SJSA1 (cell line): Measurements from ENCODE around the gene CXCL1. TPM values are rescaled to one million over a fixed set of nuclear protein-coding genes. Genes with fewer than 3 reads are reported as not detected.
A peak's percentile ranks its signal among the peaks of the same experiment; 100 is the strongest.

Experiments
- DNase-seq, 2 experiments: peaks; one replicate each; pipeline ENCODE4 v3.0.0-alpha.2; 2015 to 2020; ENCODE audit warnings: low spot score in 2 of 2, low read depth in 1 of 2
- H3K27ac ChIP-seq: fragments of 250-450 bp; sonication (Bioruptor Pico); 2 replicates; pipeline ENCODE4 v1.5.1; 2020; ENCODE audit warnings: mild to moderate bottlenecking, moderate library complexity
- H3K27me3 ChIP-seq: fragments of 250-450 bp; sonication (Bioruptor Pico); replicated peaks from 2 replicates; pipeline ENCODE4 v1.5.1; 2020; ENCODE audit warnings: mild to moderate bottlenecking, moderate library complexity
- H3K36me3 ChIP-seq: fragments of 250-450 bp; sonication (Bioruptor Pico); 2 replicates; pipeline ENCODE4 v1.5.1; 2020; ENCODE audit warnings: mild to moderate bottlenecking
- H3K4me1 ChIP-seq: fragments of 250-450 bp; sonication (Bioruptor Pico); replicated peaks from 2 replicates; pipeline ENCODE4 v1.6.1; 2021; ENCODE audit warnings: mild to moderate bottlenecking
- H3K4me3 ChIP-seq: fragments of 250-450 bp; sonication (Bioruptor Pico); 2 replicates; pipeline ENCODE4 v1.5.1; 2020; ENCODE audit warnings: mild to moderate bottlenecking
- H3K9me3 ChIP-seq: fragments of 250-450 bp; sonication (Bioruptor Pico); replicated peaks from 2 replicates; pipeline ENCODE4 v1.5.1; 2020; ENCODE audit warnings: mild to moderate bottlenecking
- total RNA-seq: library from RNA; depleted of rRNA; stranded (reverse); fragments of >200 nt; shearing (Covaris generic); gene quantifications from 2 replicates; pipeline ENCODE4 v1.2.3, GENCODE V29; 2014

The CXCL1 gene
- total RNA-seq, 1 experiment from 2014 or later, result 2.3 TPM

DNA sequence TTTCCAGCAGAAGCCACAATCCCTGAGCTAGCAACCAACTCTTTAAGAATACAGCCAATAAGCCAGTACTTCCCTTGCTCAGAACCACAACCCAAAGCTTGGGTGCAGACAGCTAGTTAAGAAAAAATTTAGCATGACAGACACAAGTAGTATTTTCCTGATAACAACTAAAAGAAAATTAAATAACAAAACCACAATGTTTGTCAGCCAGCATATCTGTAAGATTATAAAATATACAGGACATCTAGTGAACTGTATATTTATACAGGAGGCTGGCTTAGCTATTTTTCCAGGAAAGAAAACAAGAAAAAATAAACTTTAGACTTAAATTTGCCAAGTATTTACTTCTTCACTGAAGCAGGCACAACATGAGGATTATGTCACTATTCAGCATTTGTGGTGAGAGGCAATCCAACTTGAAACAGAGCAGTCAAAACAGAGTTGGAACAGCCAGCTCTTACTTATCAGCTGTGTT is 9.5 kb upstream of the CXCL1 start:
- 0 out of 2 replicates have a peak, but pooled peaks cover 2% of the 10 kb centered on the region for H3K9me3 ChIP-seq
- H3K4me1 ChIP-seq, result peaks cover 44% of the 10 kb centered on the region
- H3K36me3 ChIP-seq, result no peaks in the 10 kb centered on the region
- DNase-seq, result peak; percentile 72 to 90
- H3K27me3 ChIP-seq, result no peaks in the 10 kb centered on the region
- no peak overlapping the region for H3K4me3 ChIP-seq
- H3K27ac ChIP-seq, result no peak overlapping the region

DNA sequence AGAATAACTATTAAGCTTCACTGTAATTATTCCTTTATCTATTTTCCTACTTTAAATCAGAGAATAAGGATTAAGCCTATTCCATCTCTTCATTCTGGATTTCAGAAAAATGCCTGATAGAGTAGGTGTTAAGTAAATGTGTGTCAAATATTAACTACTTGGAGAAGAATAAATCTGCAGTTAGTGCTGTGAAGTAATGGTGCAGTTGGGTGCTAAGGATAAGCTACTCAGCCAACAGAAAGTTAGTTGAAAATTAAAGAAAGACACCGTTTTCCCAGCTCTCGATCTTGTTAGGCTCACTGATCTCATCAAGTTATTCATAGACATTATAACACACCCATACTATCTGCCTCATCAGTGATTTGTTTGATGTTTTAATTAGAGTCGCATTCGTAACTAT is 9.0 kb upstream of the CXCL1 start:
- H3K27me3 ChIP-seq, result 0 out of 2 replicates have a peak, but pooled peaks cover 2% of the 10 kb centered on the region
- 0 out of 2 replicates have a peak, but pooled peaks cover 2% of the 10 kb centered on the region for H3K9me3 ChIP-seq
- DNase-seq, result no peak

DNA sequence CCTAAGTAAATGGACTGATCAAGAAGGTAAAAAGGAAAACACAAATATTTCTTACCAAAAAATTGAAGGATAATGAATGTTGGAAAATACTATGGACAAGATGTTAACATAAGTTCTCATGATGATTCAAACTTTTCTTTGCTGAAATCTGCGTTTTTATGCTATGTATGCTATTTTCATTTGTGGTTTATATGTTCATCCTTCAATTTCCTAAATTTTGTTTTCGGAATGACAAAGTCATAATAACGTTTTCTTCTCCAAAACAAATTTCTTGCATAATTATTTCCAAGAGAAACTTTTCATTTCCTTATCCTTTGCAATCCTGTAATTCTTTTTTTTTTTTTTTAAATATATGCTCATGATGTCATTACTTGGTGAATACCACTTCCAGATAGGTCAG is 8.3 kb upstream of the CXCL1 start:
- Histone ChIP-seq H3K4me3 (no peak overlapping the region), H3K9me3 (0 out of 2 replicates have a peak, but pooled peaks cover 2% of the 10 kb centered on the region), H3K36me3 (no peaks in the 10 kb centered on the region), H3K27me3 (0 out of 2 replicates have a peak, but pooled peaks cover 6% of the 10 kb centered on the region), H3K4me1 (peaks cover 35% of the 10 kb centered on the region), H3K27ac (no peak overlapping the region)
- no peak for DNase-seq

More for the DNA sequence above, 9.0 kb upstream of the CXCL1 start:
- no peaks in the 10 kb centered on the region for H3K36me3 ChIP-seq
- peaks cover 42% of the 10 kb centered on the region for H3K4me1 ChIP-seq
- H3K4me3 ChIP-seq, result no peak overlapping the region
- H3K27ac ChIP-seq, result no peak overlapping the region

DNA sequence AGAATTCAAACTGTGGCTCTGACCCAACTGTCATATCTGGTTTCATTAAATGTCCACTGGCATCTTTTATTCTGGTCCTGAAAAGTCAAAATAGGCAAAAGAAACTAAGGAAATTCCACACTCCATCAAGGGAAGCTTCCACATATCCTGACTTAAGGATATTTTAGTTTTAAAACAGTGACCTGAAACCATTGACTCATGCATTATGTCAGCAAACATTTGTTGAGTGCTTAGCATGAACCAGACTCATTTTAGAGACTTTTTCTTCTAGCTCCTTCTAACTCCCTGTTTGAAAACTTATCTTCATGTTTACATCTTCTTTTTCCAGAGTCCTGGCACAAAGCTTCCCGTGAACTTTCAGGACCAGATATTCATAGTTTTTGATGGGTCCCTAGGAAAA is 6.9 kb upstream of the CXCL1 start:
- H3K36me3 ChIP-seq, result no peaks in the 10 kb centered on the region
- no peak for DNase-seq

DNA sequence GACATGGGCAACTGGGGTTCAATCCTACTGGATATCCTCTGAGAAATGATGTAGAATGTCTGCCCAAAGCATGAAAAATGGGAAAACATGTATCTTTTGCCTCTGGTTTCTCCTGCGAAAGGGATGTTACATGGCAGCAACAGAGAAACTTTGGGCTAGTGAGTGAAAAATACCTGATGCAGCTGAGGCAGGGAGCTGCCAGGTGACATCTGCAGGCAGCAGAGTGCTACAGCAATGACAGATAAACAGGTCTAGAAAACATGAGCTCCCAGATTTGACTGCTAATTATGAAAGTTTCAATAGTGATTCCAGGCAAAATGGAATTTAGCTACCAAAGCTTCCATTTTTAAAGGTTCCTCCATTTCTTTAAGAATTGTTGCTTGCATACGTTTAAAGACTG is 4.8 kb upstream of the CXCL1 start:
- Histone ChIP-seq H3K9me3 (no peaks in the 10 kb centered on the region), H3K27me3 (peaks cover 10% of the 10 kb centered on the region; the same call in 1 of the 2 replicates), H3K36me3 (no peaks in the 10 kb centered on the region), H3K27ac (no peak overlapping the region), H3K4me1 (peaks cover 30% of the 10 kb centered on the region), H3K4me3 (no peak overlapping the region)
- DNase-seq, result no peak

More for the DNA sequence above, 6.9 kb upstream of the CXCL1 start:
- Histone ChIP-seq H3K27me3 (peaks cover 10% of the 10 kb centered on the region; the same call in 1 of the 2 replicates), H3K4me3 (no peak overlapping the region), H3K27ac (no peak overlapping the region), H3K9me3 (no peaks in the 10 kb centered on the region), H3K4me1 (peaks cover 24% of the 10 kb centered on the region)

DNA sequence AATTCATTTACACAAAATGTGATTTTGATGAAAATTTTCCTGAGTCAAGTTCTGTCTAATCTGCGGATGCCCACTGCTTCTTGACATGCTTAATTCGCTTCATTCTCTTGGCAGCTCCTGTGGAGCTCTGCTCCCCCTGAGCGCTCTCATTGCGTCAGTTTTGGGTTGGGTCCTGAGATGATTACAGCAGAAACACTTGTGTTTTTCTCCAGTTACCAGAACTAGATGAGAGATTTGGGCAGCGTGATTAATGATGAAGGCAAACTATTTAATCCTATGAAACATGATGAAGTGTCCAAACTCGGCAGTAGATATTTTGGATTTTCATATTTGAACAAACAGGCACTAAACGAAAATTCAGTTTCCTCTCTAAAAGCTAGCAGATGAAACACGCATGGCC is 4.2 kb upstream of the CXCL1 start:
- H3K36me3 ChIP-seq, result no peaks in the 10 kb centered on the region
- H3K4me3 ChIP-seq, result no peak overlapping the region
- H3K4me1 ChIP-seq, result peaks cover 27% of the 10 kb centered on the region
- H3K9me3 ChIP-seq, result no peaks in the 10 kb centered on the region
- H3K27ac ChIP-seq, result no peak overlapping the region
- H3K27me3 ChIP-seq, result peaks cover 10% of the 10 kb centered on the region; the same call in 1 of the 2 replicates
- DNase-seq, result no peak

DNA sequence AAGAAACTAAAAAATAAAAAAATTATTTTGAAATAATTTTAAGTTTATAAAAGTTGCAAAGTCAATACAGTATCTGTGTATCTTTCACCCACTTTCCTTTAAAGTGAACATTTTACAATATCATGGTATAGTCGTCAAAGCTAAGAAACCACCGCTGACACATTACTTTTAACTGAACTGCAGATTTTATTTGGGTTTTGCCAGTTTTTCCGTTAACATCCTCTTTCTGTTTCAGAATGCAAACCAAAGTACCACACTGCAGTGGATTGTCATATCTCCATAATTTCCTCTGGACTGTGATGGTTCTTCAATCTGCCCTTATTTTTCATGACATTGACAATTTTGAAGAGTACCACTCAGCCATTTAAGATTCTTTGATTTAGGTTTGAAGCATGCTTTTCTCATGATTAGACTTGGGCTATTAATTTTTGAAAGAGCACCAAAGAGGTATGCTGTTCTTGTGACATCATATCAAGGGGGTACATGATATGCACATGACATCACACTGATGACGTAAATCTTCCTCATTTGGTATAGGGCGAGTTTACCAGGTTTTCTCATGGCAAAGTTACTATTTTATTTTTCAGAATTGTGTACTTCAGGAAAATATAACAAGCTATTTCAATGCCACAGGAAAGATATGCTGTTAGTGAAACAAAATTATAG is 3.6 kb upstream of the CXCL1 start:
- H3K36me3 ChIP-seq, result no peaks in the 10 kb centered on the region
- no peak overlapping the region for H3K27ac ChIP-seq
- DNase-seq, result no peak
- H3K27me3 ChIP-seq, result peaks cover 12% of the 10 kb centered on the region; the same call in 1 of the 2 replicates
- H3K9me3 ChIP-seq, result no peaks in the 10 kb centered on the region
- peaks cover 21% of the 10 kb centered on the region for H3K4me1 ChIP-seq
- no peak overlapping the region for H3K4me3 ChIP-seq

DNA sequence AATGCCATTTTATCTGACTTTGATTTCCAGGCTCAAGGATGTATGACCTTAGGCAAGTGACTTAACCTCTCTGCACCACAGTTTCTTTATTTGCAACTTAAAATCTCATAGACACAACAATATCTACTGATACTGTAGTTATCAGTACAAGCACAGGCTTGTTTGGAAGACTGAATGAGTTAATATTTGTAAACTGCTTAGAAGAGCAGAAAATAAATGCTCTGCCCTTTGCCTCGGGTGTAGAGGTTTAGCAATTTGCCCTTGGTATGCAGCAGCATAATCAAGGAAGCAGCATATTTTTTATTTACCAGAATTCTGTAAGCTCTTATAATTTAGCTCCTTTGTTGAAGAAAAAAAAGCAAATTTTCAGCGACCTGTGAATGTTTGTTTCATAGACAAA is 2.9 kb upstream of the CXCL1 start:
- H3K4me3 ChIP-seq, result no peak overlapping the region
- peaks cover 14% of the 10 kb centered on the region; the same call in 1 of the 2 replicates for H3K27me3 ChIP-seq
- no peak for DNase-seq
- no peaks in the 10 kb centered on the region for H3K9me3 ChIP-seq
- H3K27ac ChIP-seq, result no peak overlapping the region
- peaks cover 21% of the 10 kb centered on the region for H3K4me1 ChIP-seq
- H3K36me3 ChIP-seq, result no peaks in the 10 kb centered on the region

DNA sequence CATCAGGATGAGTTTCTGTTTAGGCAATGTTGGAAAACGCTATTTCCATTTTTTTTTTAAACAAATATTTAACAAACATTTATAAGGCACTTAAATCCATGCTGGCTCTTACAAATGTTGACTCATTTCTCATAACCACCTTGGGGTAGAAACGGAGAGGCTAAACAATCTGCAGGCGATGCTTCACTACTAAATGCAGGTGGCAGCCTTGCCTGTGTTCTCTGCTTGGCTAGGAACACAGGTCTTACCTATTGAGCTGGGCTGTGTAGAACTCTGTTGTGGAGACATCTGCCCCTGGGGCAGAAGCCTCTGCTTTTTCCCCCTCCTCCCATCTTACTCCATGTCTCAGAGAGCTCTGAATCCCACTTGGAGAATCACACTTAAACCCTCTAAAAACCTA is 1.4 kb upstream of the CXCL1 start:
- Histone ChIP-seq H3K4me3 (no peak overlapping the region), H3K27ac (no peak overlapping the region), H3K9me3 (no peaks in the 10 kb centered on the region), H3K36me3 (no peaks in the 10 kb centered on the region), H3K27me3 (peaks cover 14% of the 10 kb centered on the region), H3K4me1 (peaks cover 14% of the 10 kb centered on the region)
- DNase-seq, result no peak

DNA sequence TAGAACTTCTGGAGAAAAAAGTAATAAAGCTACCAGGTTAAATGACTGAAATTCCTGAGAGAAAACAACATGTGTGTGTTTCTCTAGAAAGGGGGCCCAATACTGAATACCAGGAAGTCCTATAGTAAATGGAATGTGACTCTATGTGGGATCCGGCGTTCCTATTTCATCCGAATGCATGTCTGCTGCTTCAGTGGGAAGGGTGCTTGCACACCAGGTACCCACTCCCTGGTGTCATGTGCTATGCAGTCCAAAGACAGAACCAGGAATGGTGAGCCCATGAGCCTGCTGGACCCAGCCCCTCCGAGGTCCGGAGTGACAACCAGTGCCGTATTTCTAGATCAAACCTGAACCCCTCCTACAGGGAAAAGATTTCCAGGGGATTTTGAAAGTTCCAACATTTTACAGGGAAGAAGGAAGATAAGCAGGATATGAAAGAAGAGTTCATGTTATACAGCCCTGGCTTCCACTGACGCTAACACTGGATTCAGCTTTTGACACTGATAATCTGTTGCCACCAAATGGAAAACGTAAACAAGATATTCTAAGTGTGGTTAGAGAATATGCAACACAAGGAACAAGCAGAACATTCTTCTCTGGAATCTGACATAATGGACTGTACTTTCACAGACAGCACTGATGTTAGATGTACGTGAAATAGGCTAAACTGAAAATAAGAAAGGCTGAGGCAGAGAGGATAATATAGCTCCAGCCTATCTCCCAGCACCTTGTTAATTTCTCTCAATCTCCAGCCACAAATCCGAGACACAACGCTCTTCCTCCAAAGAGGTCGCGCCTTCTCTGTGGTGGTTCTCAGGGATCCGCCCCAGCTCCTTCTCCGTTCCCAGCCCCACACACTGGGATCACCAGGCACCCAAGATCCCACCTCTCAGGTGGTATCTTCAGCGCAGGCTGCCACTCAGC is 725 bp upstream of the CXCL1 start:
- H3K27me3 ChIP-seq, result peaks cover 14% of the 10 kb centered on the region
- no peak overlapping the region for H3K27ac ChIP-seq
- peaks cover 14% of the 10 kb centered on the region for H3K4me1 ChIP-seq
- H3K4me3 ChIP-seq, result peak overlapping the region; percentile 39
- DNase-seq, result peak in 1 of 2 experiments; percentile 15
- H3K36me3 ChIP-seq, result no peaks in the 10 kb centered on the region
- H3K9me3 ChIP-seq, result no peaks in the 10 kb centered on the region

DNA sequence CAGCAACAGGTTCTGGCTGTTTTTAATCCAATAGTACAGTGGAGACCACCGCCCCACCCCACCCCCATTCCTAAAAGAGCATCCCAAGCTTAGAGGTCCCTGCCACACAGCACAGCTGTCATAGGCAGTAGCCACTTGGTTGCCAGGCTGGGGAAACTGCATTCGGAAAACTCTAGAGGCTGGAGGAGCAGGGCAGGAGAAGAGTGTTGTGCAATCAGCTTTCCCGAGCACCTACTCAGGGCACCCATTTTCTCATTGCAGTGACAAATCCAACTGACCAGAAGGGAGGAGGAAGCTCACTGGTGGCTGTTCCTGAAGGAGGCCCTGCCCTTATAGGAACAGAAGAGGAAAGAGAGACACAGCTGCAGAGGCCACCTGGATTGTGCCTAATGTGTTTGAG is 1.1 kb downstream of the CXCL1 start:
- peaks cover 14% of the 10 kb centered on the region for H3K4me1 ChIP-seq
- no peaks in the 10 kb centered on the region for H3K36me3 ChIP-seq
- H3K9me3 ChIP-seq, result no peaks in the 10 kb centered on the region
- no peak overlapping the region for H3K27ac ChIP-seq
- H3K4me3 ChIP-seq, result no peak overlapping the region
- peaks cover 11% of the 10 kb centered on the region for H3K27me3 ChIP-seq
- no peak for DNase-seq

DNA sequence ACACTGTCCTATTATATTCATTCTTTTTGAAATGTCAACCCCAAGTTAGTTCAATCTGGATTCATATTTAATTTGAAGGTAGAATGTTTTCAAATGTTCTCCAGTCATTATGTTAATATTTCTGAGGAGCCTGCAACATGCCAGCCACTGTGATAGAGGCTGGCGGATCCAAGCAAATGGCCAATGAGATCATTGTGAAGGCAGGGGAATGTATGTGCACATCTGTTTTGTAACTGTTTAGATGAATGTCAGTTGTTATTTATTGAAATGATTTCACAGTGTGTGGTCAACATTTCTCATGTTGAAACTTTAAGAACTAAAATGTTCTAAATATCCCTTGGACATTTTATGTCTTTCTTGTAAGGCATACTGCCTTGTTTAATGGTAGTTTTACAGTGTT is 1.6 kb downstream of the CXCL1 start:
- Histone ChIP-seq H3K4me3 (no peak overlapping the region), H3K4me1 (peaks cover 14% of the 10 kb centered on the region), H3K27me3 (peaks cover 7% of the 10 kb centered on the region), H3K27ac (no peak overlapping the region), H3K9me3 (no peaks in the 10 kb centered on the region), H3K36me3 (no peaks in the 10 kb centered on the region)
- DNase-seq, result no peak

DNA sequence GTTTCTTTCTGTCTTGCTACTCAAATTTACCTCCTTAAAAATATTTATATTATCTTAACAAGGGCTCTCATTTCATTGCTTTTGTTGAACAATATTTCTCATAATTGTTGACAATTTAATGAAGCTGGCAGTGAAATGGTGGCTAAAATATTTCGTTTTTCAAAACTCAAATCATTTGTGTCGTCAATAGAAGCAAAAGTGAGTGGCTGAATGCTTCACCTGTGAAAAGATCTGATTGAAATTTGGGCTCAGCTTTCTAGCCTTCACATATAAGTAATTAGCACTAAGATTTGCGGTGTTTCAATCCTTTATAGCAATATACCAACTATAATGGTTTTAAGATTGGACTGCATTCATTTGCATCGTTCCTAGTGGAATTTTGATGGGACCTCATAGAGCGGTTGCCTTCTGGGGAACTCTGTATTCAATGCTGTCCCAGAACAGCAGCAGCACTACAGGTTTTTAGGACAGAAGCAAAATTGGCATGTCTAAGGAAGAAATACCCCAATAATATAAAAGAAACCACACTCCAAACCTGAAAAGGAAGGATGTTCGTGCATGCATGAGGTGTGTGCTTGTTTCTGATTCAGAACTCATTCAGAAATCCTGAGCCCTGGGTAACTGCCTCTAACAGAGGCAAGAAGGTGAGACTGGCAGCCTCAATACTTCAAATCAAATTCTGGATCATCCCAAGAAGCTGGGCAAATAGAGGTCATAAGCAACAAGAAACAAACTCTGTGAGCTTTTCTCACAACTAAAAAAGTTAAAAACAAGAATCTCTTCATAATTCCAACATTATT is 2.5 kb downstream of the CXCL1 start:
- Histone ChIP-seq H3K27me3 (peaks cover 4% of the 10 kb centered on the region), H3K4me1 (peaks cover 14% of the 10 kb centered on the region), H3K4me3 (no peak overlapping the region), H3K9me3 (no peaks in the 10 kb centered on the region), H3K27ac (no peak overlapping the region), H3K36me3 (no peaks in the 10 kb centered on the region)
- no peak for DNase-seq
